OCI-LY7 (cell line): ENCODE results near the gene LPP. TPM values are rescaled to one million over a fixed set of nuclear protein-coding genes. Genes with fewer than 3 reads are reported as not detected.

Experiments
- BruUV-seq: library from RNA; stranded (reverse); fragments of 400-500 nt; replicated peaks from 2 replicates; lab custom pipeline; 2021; lab: Mats Ljungman, UMichigan
- CTCF ChIA-PET: fragments of 300-600 bp; sonication (Branson Sonifier 250); formaldehyde crosslinking; loops from one replicate; lab custom pipeline; 2022; ENCODE audit warnings: antibody characterized with exemption; ENCODE audit not compliant: unreplicated experiment; lab: Charles Lee
- POLR2A ChIA-PET: fragments of 300-600 bp; sonication (Branson Sonifier 250); formaldehyde crosslinking; loops from one replicate; lab custom pipeline; 2022; ENCODE audit warnings: antibody characterized with exemption; lab: Charles Lee
- DNase-seq: peaks from one replicate; pipeline ENCODE4 v3.0.0-alpha.2; 2015; ENCODE audit warnings: low spot score
- H2AFZ ChIP-seq: fragments of 200-600 bp; sonication (generic), shearing (Covaris generic); 2 replicates; pipeline ENCODE4 v1.6.1; 2014; ENCODE audit warnings: mild to moderate bottlenecking, antibody characterized with exemption, low read length, moderate library complexity
- H3K27ac ChIP-seq: fragments of 200-600 bp; sonication (generic); 2 replicates; pipeline ENCODE4 v1.5.1; 2014; ENCODE audit warnings: mixed run types, low read depth, mild to moderate bottlenecking, moderate library complexity, low read length, inconsistent platforms; ENCODE audit not compliant: poor library complexity, severe bottlenecking
- H3K36me3 ChIP-seq: fragments of 200-600 bp; sonication (generic); 2 replicates; pipeline ENCODE4 v1.6.1; 2014; ENCODE audit warnings: mild to moderate bottlenecking, antibody characterized with exemption, low read length, moderate library complexity, mixed read lengths; ENCODE audit not compliant: insufficient read depth
- H3K4me1 ChIP-seq: fragments of 200-600 bp; sonication (generic); 2 replicates; pipeline ENCODE4 v1.5.1; 2014; ENCODE audit warnings: mild to moderate bottlenecking, low read length; ENCODE audit not compliant: insufficient read depth, poor library complexity, severe bottlenecking
- H3K4me2 ChIP-seq: fragments of 200-600 bp; sonication (generic); 2 replicates; pipeline ENCODE4 v1.6.1; 2014; ENCODE audit warnings: mild to moderate bottlenecking, low read length
- H3K4me3 ChIP-seq: fragments of 200-600 bp; sonication (generic); 2 replicates; pipeline ENCODE4 v1.5.1; 2014; ENCODE audit warnings: mild to moderate bottlenecking, low read depth, low read length; ENCODE audit not compliant: poor library complexity, severe bottlenecking
- H3K79me2 ChIP-seq: fragments of 200-600 bp; sonication (generic); 2 replicates; pipeline ENCODE4 v1.6.1; 2016; ENCODE audit warnings: low read depth, mild to moderate bottlenecking, low read length, moderate library complexity, mixed read lengths; ENCODE audit not compliant: insufficient read depth
- H3K9me2 ChIP-seq: fragments of 200-600 bp; sonication (generic); 2 replicates; pipeline ENCODE4 v1.6.1; 2016; ENCODE audit warnings: mild to moderate bottlenecking, low read length, mixed read lengths; ENCODE audit not compliant: insufficient read depth
- H3K9me3 ChIP-seq: fragments of 200-600 bp; sonication (generic); 2 replicates; pipeline ENCODE4 v1.6.1; 2014; ENCODE audit warnings: mild to moderate bottlenecking, mixed run types, low read length, mixed read lengths
- H4K20me1 ChIP-seq: fragments of 200-600 bp; sonication (generic); 2 replicates; pipeline ENCODE4 v1.6.1; 2014; ENCODE audit warnings: mild to moderate bottlenecking, antibody characterized with exemption, low read length, moderate library complexity, mixed read lengths; ENCODE audit not compliant: insufficient read depth
- CTCF ChIP-seq: fragments of 200-600 bp; sonication (generic); conservative IDR thresholded peaks from 2 replicates; pipeline ENCODE4 v1.5.1; 2014; ENCODE audit warnings: mild to moderate bottlenecking, antibody characterized with exemption, low read length, moderate library complexity, mixed read lengths
- EZH2phosphoT487 ChIP-seq: fragments of 200-600 bp; sonication (generic); IDR thresholded peaks from 2 replicates; pipeline ENCODE4 v1.6.1; 2018; ENCODE audit warnings: low read depth, borderline replicate concordance, mild to moderate bottlenecking, mixed run types, antibody characterized with exemption, low read length, moderate library complexity, mixed read lengths
- intact Hi-C: fragments of 100-400 bp; cut with micrococcal nuclease; formaldehyde crosslinking; loops from one replicate; pipeline ENCODE4 v1.10.0; 2022; ENCODE audit not compliant: unreplicated experiment
- total RNA-seq, 2 experiments: library from RNA; depleted of rRNA in 1 of 2; stranded (reverse); fragments of >200 nt in 1 of 2; shearing (Covaris generic) in 1 of 2; gene quantifications; 2 replicates each; pipeline ENCODE4 v1.2.3, GENCODE V29; 2014 to 2022

The LPP gene
- total RNA-seq, 2 experiments from 2014 or later, result 10.9 to 119 TPM

- H3K27ac ChIP-seq, result no peak overlapping the region
- no peaks in the 10 kb centered on the region for H4K20me1 ChIP-seq
- H3K4me3 ChIP-seq, result no peak overlapping the region
- no peaks in the 10 kb centered on the region for H3K79me2 ChIP-seq
- no TSS peak for BruUV-seq
- intact Hi-C loops, result loop anchor here (5.0 kb wide), 1 partner anchor 119 kb away; no protein-coding TSS in a partner anchor
- no peaks in the 10 kb centered on the region for H3K9me3 ChIP-seq
- H3K4me1 ChIP-seq, result peaks cover 7% of the 10 kb centered on the region
- no peaks in the 10 kb centered on the region for H3K9me2 ChIP-seq
- CTCF ChIA-PET, result interaction anchor here (1.0 kb wide), 1 partner anchor 122 kb away, joined by 3 read pairs; no protein-coding TSS in a partner anchor
- TF ChIP-seq CTCF (no peak), EZH2phosphoT487 (no peak)
- DNase-seq, result no peak
- no peak overlapping the region for H2AFZ ChIP-seq
- no peaks in the 10 kb centered on the region for H3K36me3 ChIP-seq
- no peak overlapping the region for H3K4me2 ChIP-seq
- POLR2A ChIA-PET, result no interaction called here
Observed at GRCh38 chr3:188832961-188833721, 679.2 kb downstream of the LPP start.

GRCh38 chr3:188834349-188834748 is 680.4 kb downstream of the LPP start:
- no peaks in the 10 kb centered on the region for H3K9me2 ChIP-seq
- TF ChIP-seq CTCF, result peak; percentile 61
- no peak for TF ChIP-seq EZH2phosphoT487
- no peaks in the 10 kb centered on the region for H4K20me1 ChIP-seq
- no peak overlapping the region for H3K27ac ChIP-seq
- peaks cover 7% of the 10 kb centered on the region for H3K4me1 ChIP-seq
- BruUV-seq, result no TSS peak
- no peak overlapping the region for H2AFZ ChIP-seq
- no peaks in the 10 kb centered on the region for H3K9me3 ChIP-seq
- H3K4me3 ChIP-seq, result no peak overlapping the region
- H3K79me2 ChIP-seq, result no peaks in the 10 kb centered on the region
- intact Hi-C loops, result loop anchor here (5.0 kb wide), 1 partner anchor 118 kb away; no protein-coding TSS in a partner anchor
- peak; percentile 35 for DNase-seq
- ChIA-PET CTCF (no interaction called here), POLR2A (interaction anchor here (0.7 kb wide), 1 partner anchor 355 kb away, joined by 4 read pairs; no protein-coding TSS in a partner anchor)
- H3K4me2 ChIP-seq, result no peak overlapping the region
- H3K36me3 ChIP-seq, result no peaks in the 10 kb centered on the region

- Histone ChIP-seq H2AFZ (no peak overlapping the region), H3K9me2 (no peaks in the 10 kb centered on the region; the same call in 1 of the 2 replicates), H3K4me2 (no peak overlapping the region), H3K4me1 (peaks cover 6% of the 10 kb centered on the region), H3K4me3 (no peak overlapping the region), H4K20me1 (no peaks in the 10 kb centered on the region), H3K79me2 (no peaks in the 10 kb centered on the region), H3K36me3 (no peaks in the 10 kb centered on the region), H3K9me3 (no peaks in the 10 kb centered on the region), H3K27ac (no peak overlapping the region)
- DNase-seq, result no peak
- POLR2A ChIA-PET, result no interaction called here
- TF ChIP-seq CTCF (no peak), EZH2phosphoT487 (no peak)
- CTCF ChIA-PET, result no interaction called here
- BruUV-seq, result no TSS peak
- intact Hi-C loops, result no loop called here
Observed at GRCh38 chr3:188839187-188839695, 685.3 kb downstream of the LPP start.
